Measurements from ENCODE around the gene DLGAP1. TPM values are rescaled to one million over a fixed set of nuclear protein-coding genes. Genes with fewer than 3 reads are reported as not detected.

DLGAP1 gene
- total RNA-seq, 1 experiment from 2014 or later: 0.39 TPM

GRCh38 chr18:4283746-4284291 lies 171.3 kb downstream of the DLGAP1 start (continued):
- TF ChIP-seq, protein P1, sequence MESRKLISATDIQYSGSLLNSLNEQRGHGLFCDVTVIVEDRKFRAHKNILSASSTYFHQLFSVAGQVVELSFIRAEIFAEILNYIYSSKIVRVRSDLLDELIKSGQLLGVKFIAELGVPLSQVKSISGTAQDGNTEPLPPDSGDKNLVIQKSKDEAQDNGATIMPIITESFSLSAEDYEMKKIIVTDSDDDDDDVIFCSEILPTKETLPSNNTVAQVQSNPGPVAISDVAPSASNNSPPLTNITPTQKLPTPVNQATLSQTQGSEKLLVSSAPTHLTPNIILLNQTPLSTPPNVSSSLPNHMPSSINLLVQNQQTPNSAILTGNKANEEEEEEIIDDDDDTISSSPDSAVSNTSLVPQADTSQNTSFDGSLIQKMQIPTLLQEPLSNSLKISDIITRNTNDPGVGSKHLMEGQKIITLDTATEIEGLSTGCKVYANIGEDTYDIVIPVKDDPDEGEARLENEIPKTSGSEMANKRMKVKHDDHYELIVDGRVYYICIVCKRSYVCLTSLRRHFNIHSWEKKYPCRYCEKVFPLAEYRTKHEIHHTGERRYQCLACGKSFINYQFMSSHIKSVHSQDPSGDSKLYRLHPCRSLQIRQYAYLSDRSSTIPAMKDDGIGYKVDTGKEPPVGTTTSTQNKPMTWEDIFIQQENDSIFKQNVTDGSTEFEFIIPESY (IDR thresholded peaks at IDR 0.05; ENCODE audit: extremely low read depth, insufficient replicate concordance, low read length): no peak
- no peak for TF ChIP-seq RAD21 (IDR thresholded peaks at IDR 0.05; ENCODE audit: low read depth)

GRCh38 chr18:4282954-4283353 lies 172.2 kb downstream of the DLGAP1 start:
- no peak overlapping the region for H3K9ac ChIP-seq (ENCODE audit: low read length)
- H3K4me2 ChIP-seq (ENCODE audit: low read length): no peak overlapping the region
- DNase-seq (ENCODE audit: low read depth, low spot score) (no peak), ATAC-seq (no peak)
- ChIA-PET RAD21 (ENCODE audit: low non-redundant PET in 1 of 2, low total read pairs in 2 of 2, uncharacterized antibody in 2 of 2, unreplicated experiment in 2 of 2) (no interaction called here), POLR2A (no interaction called here), CTCF (no interaction called here)
- intact Hi-C loops (cut with micrococcal nuclease): loop anchor here (5.0 to 10.0 kb wide), 2 partner anchors 58 to 64 kb away; no protein-coding TSS in a partner anchor
- H3K9me3 ChIP-seq (ENCODE audit: control insufficient read depth in 1 of 2, insufficient read depth in 1 of 2, low read depth in 1 of 2, low read length in 2 of 2): peaks cover 0 to 11% of the 10 kb centered on the region in 2 experiments; a peak in 1 of 4 replicates
- no peaks in the 10 kb centered on the region for H3K36me3 ChIP-seq (ENCODE audit: control insufficient read depth in 1 of 2, insufficient read depth in 2 of 2, low read length in 2 of 2)
- no peak for TF ChIP-seq JUND (IDR thresholded peaks at IDR 0.05)
- no TSS peak for BruUV-seq (replicated peaks)
- H3K27me3 ChIP-seq (ENCODE audit: insufficient read depth, low read length): no peaks in the 10 kb centered on the region
- no peak overlapping the region for H3K27ac ChIP-seq (ENCODE audit: low read depth, low read length)
- no peak overlapping the region for H3K4me3 ChIP-seq (replicated peaks in 1 of 2; ENCODE audit: low read depth in 1 of 2, low read length in 2 of 2)
- H3K4me1 ChIP-seq (ENCODE audit: control insufficient read depth in 1 of 2, insufficient read depth in 2 of 2, low read length in 2 of 2): no peaks in the 10 kb centered on the region
- no peaks in the 10 kb centered on the region for H3K79me2 ChIP-seq (ENCODE audit: insufficient read depth, low read length)
- no peak overlapping the region for H2AFZ ChIP-seq (ENCODE audit: low read depth, low read length, poor library complexity, severe bottlenecking)
- H4K20me1 ChIP-seq (ENCODE audit: insufficient read depth): no peaks in the 10 kb centered on the region
- no peaks in the 10 kb centered on the region for H3K9me2 ChIP-seq (ENCODE audit: insufficient read depth)

GRCh38 chr18:4276953-4277585 lies 178.0 kb downstream of the DLGAP1 start:
- POLR2A ChIA-PET: no interaction called here
- Histone ChIP-seq H3K27me3 (ENCODE audit: insufficient read depth, low read length) (no peaks in the 10 kb centered on the region), H3K36me3 (ENCODE audit: control insufficient read depth in 1 of 2, insufficient read depth in 2 of 2, low read length in 2 of 2) (no peaks in the 10 kb centered on the region), H3K9ac (ENCODE audit: low read length) (no peak overlapping the region), H3K4me1 (ENCODE audit: control insufficient read depth in 1 of 2, insufficient read depth in 2 of 2, low read length in 2 of 2) (no peaks in the 10 kb centered on the region), H3K27ac (ENCODE audit: low read depth, low read length) (no peak overlapping the region), H2AFZ (ENCODE audit: low read depth, low read length, poor library complexity, severe bottlenecking) (no peak overlapping the region), H3K9me2 (ENCODE audit: insufficient read depth) (no peaks in the 10 kb centered on the region), H3K4me3 (replicated peaks in 1 of 2; ENCODE audit: low read depth in 1 of 2, low read length in 2 of 2) (no peak overlapping the region), H3K4me2 (ENCODE audit: low read length) (no peak overlapping the region), H3K9me3 (ENCODE audit: control insufficient read depth in 1 of 2, insufficient read depth in 1 of 2, low read depth in 1 of 2, low read length in 2 of 2) (peaks cover 0 to 10% of the 10 kb centered on the region in 2 experiments; a peak in 1 of 4 replicates), H3K79me2 (ENCODE audit: insufficient read depth, low read length) (no peaks in the 10 kb centered on the region), H4K20me1 (ENCODE audit: insufficient read depth) (no peaks in the 10 kb centered on the region)
- ATAC-seq (no peak), DNase-seq (ENCODE audit: low read depth, low spot score) (no peak)
- RAD21 ChIA-PET (ENCODE audit: low non-redundant PET in 1 of 2, low total read pairs in 2 of 2, uncharacterized antibody in 2 of 2, unreplicated experiment in 2 of 2): no interaction called here
- CTCF ChIA-PET: no interaction called here
- intact Hi-C loops (cut with micrococcal nuclease): no loop called here
- BruUV-seq (replicated peaks): no TSS peak
- TF ChIP-seq, protein P1 (IDR thresholded peaks at IDR 0.05; ENCODE audit: extremely low read depth, insufficient replicate concordance, low read length): no peak
- TF ChIP-seq YY1 (IDR thresholded peaks at IDR 0.05; ENCODE audit: extremely low read depth, insufficient replicate concordance, low read depth, low read length) (no peak), SIN3A (IDR thresholded peaks at IDR 0.05; ENCODE audit: low read depth) (no peak), ZFX (IDR thresholded peaks at IDR 0.05) (no peak), POLR2A (IDR thresholded peaks at IDR 0.05; ENCODE audit: borderline replicate concordance, extremely low read depth, insufficient read depth, insufficient read length) (no peak), CBX3 (IDR thresholded peaks at IDR 0.05; ENCODE audit: low read depth) (no peak), ELF1 (IDR thresholded peaks at IDR 0.05; ENCODE audit: borderline replicate concordance, low read depth) (no peak), CEBPB (IDR thresholded peaks at IDR 0.05; ENCODE audit: low read depth) (no peak)

Data from HCT116 (cell line).